ENCODE results near the gene ARHGAP23.
"Not testable (repeated sequence)": the region's sequence is repeated elsewhere in the genome, so short reads cannot be mapped to it uniquely, and the experiment has no call there.

ARHGAP23 gene

GRCh38 chr17:38421171-38421841 lies 7.0 kb upstream of the ARHGAP23 start:
- DNase-seq (ENCODE audit: low read depth): peak; percentile 25

DNA sequence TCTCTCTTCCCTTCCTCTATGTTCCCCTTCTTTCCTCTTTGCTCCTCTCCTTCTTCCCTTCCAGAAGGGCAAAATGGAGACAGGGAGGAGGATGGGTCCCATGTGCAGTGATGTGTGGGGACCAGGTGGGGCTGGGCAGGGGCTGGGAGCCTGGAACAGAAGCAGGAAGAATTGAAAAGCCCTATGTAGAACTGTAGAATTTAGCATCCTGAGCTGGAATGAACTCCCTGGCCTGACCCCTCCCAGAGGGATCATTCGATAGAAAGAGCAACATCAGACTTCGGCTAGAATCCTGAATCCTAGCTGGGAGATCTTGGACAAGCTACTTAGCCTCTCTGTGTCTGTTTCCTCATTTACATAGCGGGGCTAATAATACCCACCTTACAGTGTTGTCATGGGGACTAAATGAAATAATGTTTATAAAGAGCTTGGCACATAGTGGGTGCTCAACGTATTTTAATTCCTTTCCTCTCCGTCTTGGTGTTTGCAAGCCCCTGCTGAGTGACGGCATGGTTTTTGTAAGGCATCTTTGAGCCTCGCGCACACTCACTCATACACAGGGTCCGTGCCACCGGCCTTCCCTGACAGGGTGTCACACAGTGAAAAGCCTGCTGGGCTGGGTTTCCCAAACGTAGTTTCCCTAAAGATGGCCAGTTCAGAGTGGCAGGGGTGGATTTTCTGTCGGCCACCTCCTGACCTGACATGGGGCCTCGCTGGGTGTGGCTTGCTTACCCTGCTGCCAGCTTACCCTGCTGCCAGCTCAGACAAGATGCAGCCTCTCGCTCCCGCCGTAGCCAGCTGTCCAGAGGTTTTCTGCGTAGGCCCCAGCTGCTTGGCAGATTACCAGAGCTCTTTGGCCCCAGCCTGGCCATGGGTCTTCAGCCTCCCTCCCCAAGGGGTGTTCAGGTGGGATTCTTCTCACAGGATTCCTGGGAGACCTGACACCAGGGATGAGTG lies 6.1 kb upstream of the ARHGAP23 start:
- DNase-seq (ENCODE audit: low read depth): no peak

DNA sequence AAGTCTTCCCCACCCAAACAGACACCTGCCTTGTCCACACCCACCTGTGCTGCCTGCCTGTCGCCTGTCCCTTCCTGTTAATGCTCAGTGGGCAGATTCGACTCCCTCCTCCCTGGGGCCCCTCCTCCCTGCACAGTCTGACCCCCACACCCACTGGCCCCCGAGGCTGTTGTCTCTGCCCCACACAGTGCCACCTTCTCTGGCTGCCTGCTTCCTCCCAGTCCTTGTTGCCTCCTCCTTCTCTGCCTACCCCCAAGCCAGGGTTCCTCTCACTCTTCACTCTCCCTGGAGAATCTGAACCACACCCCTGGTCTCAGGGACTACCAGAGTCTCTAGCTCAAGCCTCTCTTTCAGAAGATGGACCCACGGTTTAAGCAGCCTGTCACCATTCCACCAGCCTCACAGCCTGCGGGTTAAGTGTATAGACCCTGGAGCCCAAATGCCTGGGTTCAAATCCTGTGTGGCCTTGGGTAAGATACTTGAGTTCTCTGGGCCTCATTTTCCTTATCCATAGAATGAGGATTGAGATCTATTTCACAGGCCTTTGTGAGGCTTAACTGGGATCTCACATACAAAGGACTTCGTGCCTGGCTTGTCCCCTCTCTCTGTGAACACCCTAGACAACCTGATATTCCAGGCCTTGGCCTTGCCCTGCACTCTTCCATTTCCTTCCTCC lies 3.8 kb upstream of the ARHGAP23 start:
- no peak for DNase-seq (ENCODE audit: low read depth)

DNA sequence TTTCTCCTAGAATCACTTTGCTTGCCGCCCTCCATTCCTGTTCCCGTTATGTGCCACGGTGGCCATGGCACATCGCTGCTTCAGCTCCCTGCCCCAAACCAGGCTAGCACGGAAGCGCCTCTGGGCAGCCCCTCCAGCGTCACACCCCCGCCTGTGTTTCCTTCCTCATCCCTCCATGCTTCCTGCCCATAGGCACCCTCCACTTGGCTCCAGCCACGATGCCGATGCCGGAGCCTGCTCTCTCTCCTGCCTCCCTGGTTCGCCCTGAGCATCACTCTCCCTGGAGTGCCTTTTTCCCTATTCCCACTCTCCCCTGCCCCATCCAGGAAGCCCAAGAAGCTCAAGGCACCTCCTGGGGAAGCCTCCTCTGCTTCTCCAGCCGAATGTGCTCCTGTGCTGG lies 3.2 kb upstream of the ARHGAP23 start:
- DNase-seq (ENCODE audit: low read depth): no peak

DNA sequence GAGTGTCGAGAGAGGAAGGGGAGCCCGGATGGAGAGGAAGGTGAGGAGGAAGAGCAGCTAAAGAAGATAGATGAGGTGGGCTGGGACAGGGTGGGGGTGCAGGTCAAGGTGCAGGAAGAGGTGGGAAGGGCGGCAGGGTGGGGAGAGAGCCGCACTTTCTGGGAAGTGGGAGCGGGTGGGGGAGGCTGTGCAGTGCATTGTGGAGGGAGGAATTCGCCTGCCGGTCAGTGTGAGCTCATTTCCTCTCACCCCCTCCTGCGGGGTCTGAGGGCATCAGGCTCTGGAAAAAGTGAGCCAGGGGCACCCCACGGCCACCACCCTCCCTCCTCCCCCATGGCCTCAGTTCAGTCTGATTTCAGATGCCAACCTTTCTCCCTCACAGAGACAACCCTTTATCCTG lies 2.5 kb upstream of the ARHGAP23 start:
- no peak for DNase-seq (ENCODE audit: low read depth)

DNA sequence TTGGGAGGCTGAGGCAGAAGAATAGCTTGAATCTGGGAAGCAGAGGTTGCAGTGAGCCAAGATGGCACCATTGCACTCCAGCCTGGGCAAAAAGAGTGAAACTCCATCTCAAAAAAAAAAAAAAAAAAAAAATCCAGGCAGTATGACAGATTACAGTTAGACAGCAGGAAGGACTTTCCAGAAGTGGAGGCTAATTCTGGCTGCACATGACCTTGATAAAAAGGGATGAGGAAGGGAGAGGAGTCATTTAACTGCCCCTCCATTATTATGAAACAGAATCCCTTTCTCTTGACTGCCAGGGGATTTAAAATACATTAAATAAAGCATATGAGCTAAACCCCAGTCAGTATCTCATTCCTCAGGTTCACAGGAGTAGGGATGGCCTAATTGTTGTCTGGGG lies 1.8 kb upstream of the ARHGAP23 start:
- no peak for DNase-seq (ENCODE audit: low read depth)

GRCh38 chr17:38427160-38427949 lies 909 bp upstream of the ARHGAP23 start:
- DNase-seq (ENCODE audit: low read depth): no peak

DNA sequence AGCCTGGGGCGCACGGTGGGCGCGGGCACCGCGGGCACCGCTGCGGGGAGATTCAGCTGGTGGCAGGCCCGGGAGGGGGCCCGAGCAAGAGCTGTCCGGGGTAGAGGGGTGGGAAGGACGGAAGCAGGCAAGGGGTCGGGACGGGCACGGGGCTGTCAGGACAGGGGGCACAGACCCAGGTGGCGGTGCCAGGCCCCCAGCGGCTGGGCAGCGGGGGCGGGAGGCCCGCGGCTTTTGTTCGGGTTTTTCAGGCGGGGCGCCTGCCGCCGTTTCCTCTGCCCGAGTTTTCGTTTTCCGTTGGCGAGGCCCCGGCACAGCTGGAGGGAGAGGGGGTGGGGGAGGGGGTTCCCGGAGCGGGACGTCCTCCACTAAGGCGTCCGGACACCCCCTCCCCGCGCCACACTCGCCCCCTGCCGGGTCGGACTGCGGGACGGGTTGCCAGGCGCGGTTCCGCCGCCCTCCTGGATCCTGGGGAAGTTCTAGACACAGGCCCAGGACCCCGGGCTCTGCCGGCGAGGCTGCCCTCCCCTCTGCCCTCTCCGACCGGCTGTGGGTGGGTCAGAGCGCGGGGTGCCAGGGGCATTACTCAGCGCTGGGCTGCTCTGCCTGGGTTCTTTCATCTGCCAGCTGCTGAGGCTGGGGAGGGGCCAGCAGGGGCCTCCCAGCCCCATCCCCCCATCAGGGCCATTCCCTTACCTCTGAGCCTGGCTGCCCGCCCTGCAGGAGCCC lies 543 bp downstream of the ARHGAP23 start:
- peak; percentile 56 for DNase-seq (ENCODE audit: low read depth)

DNA sequence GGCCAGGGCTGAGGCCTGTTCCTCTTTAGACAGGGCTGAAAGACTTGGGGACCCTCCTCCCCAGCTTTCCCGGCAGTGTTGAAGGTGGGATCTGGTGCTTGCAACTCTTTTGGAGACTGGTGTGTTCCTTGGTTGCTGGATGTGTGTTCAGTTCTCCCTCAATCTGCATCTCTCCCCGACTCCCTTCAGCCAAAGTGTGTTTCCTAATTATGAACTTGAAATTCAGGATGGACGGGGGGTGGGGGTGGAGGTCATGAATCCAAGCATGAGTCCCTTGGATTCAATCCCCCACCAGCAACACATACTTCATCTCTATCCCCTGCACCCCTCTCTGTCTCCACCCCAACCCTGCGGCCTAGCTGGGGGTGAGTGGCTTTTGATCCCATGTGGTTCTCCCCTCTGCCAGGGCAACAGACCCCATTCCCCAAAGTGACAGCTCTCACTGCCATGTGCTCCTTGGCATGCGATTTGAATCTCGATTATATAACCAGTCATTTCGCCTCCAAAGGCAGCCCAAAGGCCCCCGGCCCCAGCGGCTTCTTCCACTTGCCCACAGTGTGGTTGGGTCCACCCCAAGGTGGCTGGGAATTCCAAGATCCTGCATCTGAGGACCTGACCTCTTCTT lies 1.3 kb downstream of the ARHGAP23 start:
- DNase-seq (ENCODE audit: low read depth): no peak

DNA sequence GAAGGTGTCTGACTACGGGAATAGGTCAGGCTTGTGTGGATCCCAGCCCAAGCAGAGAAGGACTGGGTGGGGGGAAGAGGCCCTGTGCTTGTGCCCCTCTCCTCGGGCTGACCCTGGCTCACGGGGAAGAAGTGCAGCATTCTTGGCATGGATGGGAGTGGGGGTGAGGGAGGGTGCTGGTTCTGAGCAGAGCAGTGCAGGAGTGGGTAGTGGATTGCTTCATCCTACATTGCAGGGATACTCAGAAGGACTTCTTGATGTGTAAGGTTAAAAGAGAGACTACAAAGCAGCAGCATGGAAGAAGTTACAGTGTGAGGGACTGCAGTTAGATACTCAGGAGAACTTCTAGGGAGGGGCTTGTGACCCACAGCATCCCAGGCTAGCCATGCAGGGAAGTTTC lies 2.1 kb downstream of the ARHGAP23 start:
- DNase-seq (ENCODE audit: low read depth): peak; percentile 63

DNA sequence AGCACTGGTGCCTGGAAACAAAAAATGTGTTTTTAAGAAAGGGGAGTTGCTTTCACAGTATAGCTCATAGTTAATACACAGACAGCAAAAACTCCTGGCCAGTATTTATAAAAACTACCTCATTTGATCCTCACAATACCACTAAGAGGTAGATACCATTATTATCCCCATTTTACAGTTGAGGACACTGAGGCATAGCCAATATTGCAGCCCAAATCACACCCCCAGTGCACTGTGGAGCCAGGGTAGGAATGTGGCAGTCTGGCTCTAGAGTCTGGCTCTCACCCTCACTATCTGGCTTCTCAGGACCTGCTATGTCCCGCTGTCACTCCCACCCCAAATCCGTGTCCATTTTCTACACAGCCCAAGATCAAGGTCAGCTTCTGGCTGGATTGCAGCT lies 2.6 kb downstream of the ARHGAP23 start:
- no peak for DNase-seq (ENCODE audit: low read depth)

GRCh38 chr17:38431346-38432145 lies 3.3 kb downstream of the ARHGAP23 start:
- no peak for DNase-seq (ENCODE audit: low read depth)

- no peak for DNase-seq (ENCODE audit: low read depth)
These were observed 6.0 kb downstream of the ARHGAP23 start for GRCh38 chr17:38434178-38434665.

DNA sequence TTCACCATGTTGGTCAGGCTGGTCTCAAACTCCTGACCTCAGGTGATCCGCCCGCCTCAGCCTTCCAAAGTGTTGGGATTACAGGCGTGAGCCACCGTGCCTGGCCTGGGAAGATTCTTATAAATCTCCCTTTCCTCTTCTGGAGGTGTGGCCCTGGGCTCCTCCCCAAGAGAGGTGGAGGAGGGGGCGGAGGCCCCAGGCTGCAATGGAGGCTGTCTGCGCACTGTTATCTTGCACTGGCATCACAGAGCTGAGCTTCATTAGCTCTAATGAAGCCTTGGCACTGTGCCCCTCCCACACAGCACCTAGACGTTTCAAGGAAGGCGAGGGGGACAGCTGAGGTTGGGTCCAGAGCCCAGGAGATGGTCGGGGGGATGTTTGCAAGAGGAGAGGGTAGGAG lies 7.5 kb downstream of the ARHGAP23 start:
- DNase-seq (ENCODE audit: low read depth): no peak

DNA sequence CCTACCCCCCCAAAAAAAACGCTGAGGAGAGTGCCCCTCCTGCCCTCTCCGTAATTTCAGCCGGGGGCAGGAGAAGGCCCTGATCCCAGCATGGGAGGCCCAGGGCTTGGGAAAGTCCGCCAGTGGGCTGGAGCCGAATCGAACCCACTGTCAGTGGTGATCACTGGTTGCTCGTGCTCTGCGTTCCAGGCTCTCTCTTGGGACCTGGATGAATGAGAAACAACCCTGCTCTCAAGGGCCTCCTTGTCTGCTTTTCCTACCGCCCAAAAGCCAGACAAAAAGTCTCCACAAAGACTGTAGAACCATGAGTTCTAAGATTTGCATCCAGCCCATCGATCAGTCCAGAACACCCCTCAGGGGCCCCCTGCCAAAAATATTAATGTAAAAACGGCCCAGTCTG lies 8.1 kb downstream of the ARHGAP23 start:
- no peak for DNase-seq (ENCODE audit: low read depth)

DNA sequence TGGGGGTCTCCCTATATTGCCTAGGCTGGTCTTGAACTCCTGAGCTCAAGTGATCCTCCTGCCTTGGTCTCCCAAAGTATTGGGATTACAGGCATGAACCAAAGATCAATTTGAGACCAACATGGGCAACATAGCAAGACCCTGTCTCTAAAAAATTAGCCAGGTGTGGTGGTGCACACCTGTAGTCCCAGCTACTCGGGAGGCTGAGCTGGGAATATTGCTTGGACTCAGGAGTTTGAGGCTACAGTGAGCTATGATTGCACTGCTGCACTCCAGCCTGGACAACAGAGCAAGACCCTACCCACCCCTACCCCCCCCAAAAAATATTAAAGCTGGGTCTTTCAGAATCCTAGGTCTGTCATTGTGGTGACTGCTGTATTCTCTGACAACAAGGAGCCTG lies 9.0 kb downstream of the ARHGAP23 start:
- DNase-seq (ENCODE audit: low read depth): not testable (repeated sequence)

GRCh38 chr17:38439436-38439835 lies 11.2 kb downstream of the ARHGAP23 start:
- no peak for DNase-seq (ENCODE audit: low read depth)

DNA sequence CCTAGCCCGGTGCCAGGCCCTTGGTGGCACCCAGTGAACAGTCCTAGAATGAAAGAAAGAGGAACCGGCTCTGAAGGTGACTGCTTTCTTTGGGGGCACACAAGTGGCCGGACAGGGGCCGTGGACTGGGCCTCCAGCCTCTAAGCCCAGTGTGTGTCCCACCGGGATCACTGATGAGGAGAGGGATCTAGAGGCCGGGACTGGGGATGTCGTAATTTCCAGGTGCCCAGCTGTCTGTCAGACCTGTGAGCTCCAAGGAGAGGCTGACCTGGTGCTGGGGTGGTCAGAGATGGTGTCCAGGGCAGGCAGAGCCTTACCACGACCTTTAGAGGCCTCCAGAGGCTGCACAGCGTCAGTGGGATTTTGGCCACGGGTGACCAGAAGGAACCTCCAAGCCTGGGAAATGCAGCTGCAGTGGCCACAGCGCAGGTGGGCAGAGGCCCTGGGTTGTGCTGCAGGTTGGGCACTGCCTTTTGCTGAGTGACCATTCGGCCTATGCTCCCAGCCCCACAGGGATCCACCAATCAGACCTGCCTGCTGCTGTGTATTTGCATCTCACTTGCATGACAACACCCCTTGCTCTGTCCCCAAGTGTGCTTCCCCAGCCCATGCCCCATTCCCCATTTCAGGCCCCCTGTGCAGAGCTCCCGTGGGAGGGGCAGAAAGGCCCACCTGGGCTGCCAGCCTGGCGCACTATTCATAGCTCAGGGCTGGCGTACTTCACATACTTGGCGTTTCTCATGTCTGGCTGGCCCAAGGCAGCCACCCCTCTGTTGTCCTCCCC lies 12.5 kb downstream of the ARHGAP23 start:
- DNase-seq (ENCODE audit: low read depth): no peak
